GM12878 (cell line): ENCODE results near the gene CELSR1. TPM values are rescaled to one million over a fixed set of nuclear protein-coding genes. Genes with fewer than 3 reads are reported as not detected.

Experiments
- ATAC-seq: fragments of 200-7000 bp; cut with Tn5 transposase; 3 replicates; pipeline ENCODE4 v1.9.1; 2020; ENCODE audit warnings: mild to moderate bottlenecking, moderate library complexity
- BruUV-seq: library from RNA; stranded (reverse); fragments of 400-500 nt; replicated peaks from 2 replicates; lab custom pipeline; 2021; lab: Mats Ljungman, UMichigan
- CTCF ChIA-PET: fragments of 300-600 bp; sonication (Branson Sonifier 250); formaldehyde crosslinking; extraction: SDS; loops from one replicate; lab custom pipeline; 2021; ENCODE audit warnings: inconsistent platforms; lab: Yijun Ruan, JAX
- POLR2A ChIA-PET: fragments of 350-600 bp; formaldehyde crosslinking; extraction: SDS; loops from one replicate; lab custom pipeline; 2021; ENCODE audit warnings: inconsistent platforms; lab: Charles Lee
- RAD21 ChIA-PET: fragments of 300-600 bp; sonication (Branson Sonifier 250); formaldehyde crosslinking; loops from one replicate; lab custom pipeline; 2023; ENCODE audit warnings: antibody characterized with exemption; ENCODE audit not compliant: unreplicated experiment; lab: Charles Lee
- SMC1A ChIA-PET: fragments of 300-600 bp; sonication (Branson Sonifier 250); formaldehyde crosslinking; loops from one replicate; lab custom pipeline; 2023; ENCODE audit not compliant: unreplicated experiment, uncharacterized antibody; lab: Charles Lee
- DNase-seq: peaks from one replicate; pipeline ENCODE4 v3.0.0-alpha.2; 2011; ENCODE audit warnings: low read depth, low spot score
- FAIRE-seq: peaks from 3 replicates; lab custom pipeline; 2011; peaks lifted over from hg19 to GRCh38; lab: Jason Lieb, UNC
- H2AFZ ChIP-seq: 2 replicates; pipeline ENCODE4 v1.6.0; 2011; ENCODE audit warnings: low read depth, low read length, control low read depth; ENCODE audit not compliant: control insufficient read depth
- H3K27ac ChIP-seq: 2 replicates; pipeline ENCODE4 v1.5.1; 2011; ENCODE audit warnings: control low read depth; ENCODE audit not compliant: control insufficient read depth, insufficient read depth
- H3K27me3 ChIP-seq, 2 experiments: replicated peaks in 1 of 2; 2 replicates each; pipeline versions ENCODE4 v1.6.0 to v1.6.1; 2011; ENCODE audit warnings: low read length in 1 of 2; ENCODE audit not compliant: control insufficient read depth in 2 of 2, insufficient read depth in 2 of 2
- H3K36me3 ChIP-seq, 2 experiments: 2 replicates each; pipeline ENCODE4 v1.5.1; 2011; ENCODE audit warnings: low read length in 1 of 2; ENCODE audit not compliant: control insufficient read depth in 2 of 2, insufficient read depth in 2 of 2
- H3K4me1 ChIP-seq: 2 replicates; pipeline ENCODE4 v1.6.1; 2011; ENCODE audit warnings: mild to moderate bottlenecking, low read length, moderate library complexity, mixed read lengths; ENCODE audit not compliant: control insufficient read depth, insufficient read depth
- H3K4me2 ChIP-seq: 2 replicates; pipeline ENCODE4 v1.6.0; 2011; ENCODE audit warnings: control low read depth; ENCODE audit not compliant: control insufficient read depth, insufficient read depth
- H3K4me3 ChIP-seq: fragments of 200-600 bp; sonication (generic); 2 replicates; pipeline ENCODE4 v1.5.1; 2016
- H3K79me2 ChIP-seq: 2 replicates; pipeline ENCODE4 v1.6.0; 2011; ENCODE audit warnings: low read length; ENCODE audit not compliant: control insufficient read depth, insufficient read depth
- H3K9ac ChIP-seq: 2 replicates; pipeline ENCODE4 v1.8.0; 2011; ENCODE audit warnings: low read length, control low read depth, mixed read lengths; ENCODE audit not compliant: control insufficient read depth, insufficient read depth
- H3K9me3 ChIP-seq: replicated peaks from 3 replicates; pipeline ENCODE4 v1.5.1; 2011; ENCODE audit warnings: mild to moderate bottlenecking, low read length; ENCODE audit not compliant: control insufficient read depth, insufficient read depth
- H4K20me1 ChIP-seq: 2 replicates; pipeline ENCODE4 v1.6.0; 2011; ENCODE audit not compliant: control insufficient read depth, insufficient read depth
- ATF2 ChIP-seq: IDR thresholded peaks from 2 replicates; pipeline ENCODE4 v1.6.1; 2012; ENCODE audit warnings: low read length, inconsistent platforms
- BMI1 ChIP-seq: fragments of 450-650 bp; IDR thresholded peaks from 2 replicates; pipeline ENCODE4 v1.6.1; 2016; ENCODE audit warnings: mild to moderate bottlenecking, moderate library complexity, borderline replicate concordance
- BRCA1 ChIP-seq: IDR thresholded peaks from 2 replicates; pipeline ENCODE4 v1.6.1; 2011; ENCODE audit warnings: low read depth, low read length, improper control_type of control experiment
- CBX5 ChIP-seq: sonication (generic); IDR thresholded peaks from 2 replicates; pipeline ENCODE4 v1.6.1; 2016; ENCODE audit warnings: low read depth, moderate library complexity, mild to moderate bottlenecking, inconsistent platforms
- MAX ChIP-seq: IDR thresholded peaks from 2 replicates; pipeline ENCODE4 v1.6.1; 2012; ENCODE audit warnings: low read depth, low read length, improper control_type of control experiment
- PAX5 ChIP-seq: IDR thresholded peaks from 2 replicates; pipeline ENCODE4 v1.6.1; 2011; ENCODE audit warnings: low read depth, low read length, borderline replicate concordance
- PAX8 ChIP-seq: fragments of 450-650 bp; IDR thresholded peaks from 2 replicates; pipeline ENCODE4 v1.6.1; 2017; ENCODE audit warnings: mild to moderate bottlenecking, moderate library complexity
- TBL1XR1 ChIP-seq: IDR thresholded peaks from 2 replicates; pipeline ENCODE4 v1.6.1; 2012; ENCODE audit warnings: low read depth, low read length, improper control_type of control experiment
- TCF3 ChIP-seq: IDR thresholded peaks from 2 replicates; pipeline ENCODE4 v1.6.1; 2012; ENCODE audit warnings: low read depth, mild to moderate bottlenecking, low read length, borderline replicate concordance; ENCODE audit not compliant: insufficient read depth
- ZNF217 ChIP-seq: fragments of 450-650 bp; IDR thresholded peaks from 2 replicates; pipeline ENCODE4 v1.6.1; 2017; ENCODE audit warnings: antibody characterized with exemption, mild to moderate bottlenecking
- ZNF592 ChIP-seq: fragments of 450-650 bp; IDR thresholded peaks from 2 replicates; pipeline ENCODE4 v1.6.1; 2017; ENCODE audit warnings: mild to moderate bottlenecking, moderate library complexity
- WGBS: methylation state at CpG from one replicate; pipeline ENCODE4 v1.1.6; 2016; ENCODE audit warnings: low lambda C conversion rate; ENCODE audit not compliant: insufficient replicate concordance, insufficient coverage; ENCODE audit errors: missing lambda C conversion rate; 5-methylcytosine and 5-hydroxymethylcytosine counted together
- in situ Hi-C: fragments of 300-500 bp; cut with MboI; formaldehyde crosslinking; loops from 9 replicates; pipeline ENCODE4 v1.14.3; 2018; ENCODE audit warnings: mixed read lengths
- intact Hi-C: fragments of 100-400 bp; cut with micrococcal nuclease; formaldehyde crosslinking; loops from one replicate; pipeline ENCODE4 v1.14.2; 2022; ENCODE audit not compliant: unreplicated experiment
- polyA plus RNA-seq, 11 experiments: library from polyadenylated mRNA; depleted of rRNA in 4 of 11; unstranded in 6 of 11; stranded (reverse) in 5 of 11; fragments of >200 nt; fragmentation: Nextera tagmentation in 4 of 11; fragmentation: Illumina TruSeq in 1 of 11; extraction: Ambion mirVana in 4 of 11; extraction: Trizol in 1 of 11; gene quantifications; 1 replicate in 1 of 11; 2 replicates in 10 of 11; pipeline versions ENCODE4 v1.2.1 to v1.2.3, GENCODE V29; 2011 to 2016; ENCODE audit warnings: inconsistent platforms in 2 of 11, missing spikeins in 2 of 11, low read depth in 1 of 11
- total RNA-seq, 4 experiments: library from RNA; depleted of rRNA in 3 of 4; stranded (reverse); fragments of >200 nt in 3 of 4; fragmentation: Illumina TruSeq in 1 of 4; extraction: Trizol in 1 of 4; gene quantifications; 2 replicates each; pipeline versions ENCODE4 v1.2.1 to v1.2.3, GENCODE V29; 2013 to 2021

Gene CELSR1
- total and polyA plus RNA-seq, 10 of the 15 experiments (the other 5 are each of a cell fraction or from before 2014, with no cell fraction given) = 0.05 to 1.7 (median 0.35) TPM; not detected in 2

GRCh38 chr22:46340676-46341075 is 196.7 kb downstream of the CELSR1 start:
- ChIA-PET CTCF (interaction anchor here (2.1 kb wide), 1 partner anchor 27 kb away, joined by 7 read pairs; no protein-coding TSS in a partner anchor), POLR2A (no interaction called here), RAD21 (no interaction called here), SMC1A (no interaction called here)
- WGBS = 98% methylated on average over 12 of the region's 13 CpGs
- H3K27me3 ChIP-seq = no peaks in the 10 kb centered on the region
- no peak overlapping the region for H2AFZ ChIP-seq
- H3K4me1 ChIP-seq = peaks cover 3% of the 10 kb centered on the region; the same call in 1 of the 2 replicates
- intact Hi-C loops (no loop called here), in situ Hi-C loops (no loop called here)
- no peak for ATAC-seq
- no peak overlapping the region for H3K27ac ChIP-seq
- DNase-seq = no peak
- TF ChIP-seq PAX5 = no peak
- no peak for TF ChIP-seq ZNF217
- TF ChIP-seq CBX5 = no peak
- H3K4me3 ChIP-seq = no peak overlapping the region
- FAIRE-seq = no peak
- H3K4me2 ChIP-seq = no peak overlapping the region
- H4K20me1 ChIP-seq = no peaks in the 10 kb centered on the region
- peaks cover 8 to 46% of the 10 kb centered on the region in 2 experiments for H3K36me3 ChIP-seq
- no TSS peak for BruUV-seq
- H3K79me2 ChIP-seq = peaks cover 29% of the 10 kb centered on the region
- H3K9me3 ChIP-seq = no peaks in the 10 kb centered on the region
- H3K9ac ChIP-seq = no peak overlapping the region

GRCh38 chr22:46339956-46340355 is 197.5 kb downstream of the CELSR1 start:
- POLR2A ChIA-PET = no interaction called here
- Histone ChIP-seq H3K4me1 (peaks cover 3% of the 10 kb centered on the region; the same call in 1 of the 2 replicates), H4K20me1 (no peaks in the 10 kb centered on the region), H3K36me3 (peaks cover 8 to 46% of the 10 kb centered on the region in 2 experiments), H3K4me3 (no peak overlapping the region), H3K9me3 (no peaks in the 10 kb centered on the region), H3K9ac (no peak overlapping the region), H3K79me2 (peaks cover 31% of the 10 kb centered on the region), H3K4me2 (no peak overlapping the region), H3K27ac (no peak overlapping the region), H2AFZ (no peak overlapping the region), H3K27me3 (no peaks in the 10 kb centered on the region)
- no TSS peak for BruUV-seq
- no peak for FAIRE-seq
- TF ChIP-seq TCF3 (no peak), BMI1 (no peak), ATF2 (no peak), ZNF592 (no peak), ZNF217 (no peak), BRCA1 (no peak), MAX (no peak), PAX8 (no peak), TBL1XR1 (no peak)
- intact Hi-C loops (no loop called here), in situ Hi-C loops (no loop called here)
- no peak for DNase-seq
- no peak for ATAC-seq
- CTCF ChIA-PET = interaction anchor here (2.1 kb wide), 1 partner anchor 28 kb away, joined by 7 read pairs; no protein-coding TSS in a partner anchor
- RAD21 ChIA-PET = interaction anchor here (0.5 kb wide), 1 partner anchor 10 kb away, joined by 3 read pairs; no protein-coding TSS in a partner anchor
- SMC1A ChIA-PET = no interaction called here
- WGBS = 97% methylated on average over 5 of the region's 5 CpGs
